Subcutaneous abdominal adipose tissue (tissue), 5 donors: ENCODE results near the gene CDC40.
"Not testable (repeated sequence)": the region's sequence is repeated elsewhere in the genome, so short reads cannot be mapped to it uniquely, and the experiment has no call there.

Source experiments
- H3K27ac ChIP-seq: one replicate; pipeline ENCODE4 v1.7.0; 2013; ENCODE audit warnings: low read depth, mild to moderate bottlenecking, inconsistent platforms, low read length, moderate library complexity
- H3K27me3 ChIP-seq, 5 donors: one replicate each; pipeline ENCODE4 v1.7.0; 2013; ENCODE audit warnings: low read length in 5 of 5, inconsistent platforms in 1 of 5; ENCODE audit not compliant: control insufficient read depth in 5 of 5, insufficient read depth in 4 of 5
- H3K36me3 ChIP-seq, 5 donors: one replicate each; pipeline ENCODE4 v1.7.0; 2013; ENCODE audit warnings: low read length in 5 of 5; ENCODE audit not compliant: control insufficient read depth in 5 of 5, insufficient read depth in 5 of 5
- H3K4me1 ChIP-seq, 5 donors: one replicate each; pipeline ENCODE4 v1.7.0; 2013; ENCODE audit warnings: low read length in 5 of 5, mild to moderate bottlenecking in 3 of 5, moderate library complexity in 1 of 5; ENCODE audit not compliant: control insufficient read depth in 5 of 5, insufficient read depth in 5 of 5
- H3K4me3 ChIP-seq, 5 donors: one replicate each; pipeline ENCODE4 v1.7.0; 2013; ENCODE audit warnings: low read length in 5 of 5, low read depth in 1 of 5
- H3K9ac ChIP-seq, 5 donors: one replicate each; pipeline ENCODE4 v1.7.0; 2013; ENCODE audit warnings: low read length in 5 of 5, mild to moderate bottlenecking in 4 of 5, moderate library complexity in 3 of 5
- H3K9me3 ChIP-seq, 5 donors: one replicate each; pipeline ENCODE4 v1.7.0; 2013; ENCODE audit warnings: low read length in 5 of 5; ENCODE audit not compliant: control insufficient read depth in 5 of 5
- donor health status: healthy.
- donor health status: healthy.
- donor health status: healthy.
- donor health status: healthy.
- donor health status: healthy.

The CDC40 gene

DNA sequence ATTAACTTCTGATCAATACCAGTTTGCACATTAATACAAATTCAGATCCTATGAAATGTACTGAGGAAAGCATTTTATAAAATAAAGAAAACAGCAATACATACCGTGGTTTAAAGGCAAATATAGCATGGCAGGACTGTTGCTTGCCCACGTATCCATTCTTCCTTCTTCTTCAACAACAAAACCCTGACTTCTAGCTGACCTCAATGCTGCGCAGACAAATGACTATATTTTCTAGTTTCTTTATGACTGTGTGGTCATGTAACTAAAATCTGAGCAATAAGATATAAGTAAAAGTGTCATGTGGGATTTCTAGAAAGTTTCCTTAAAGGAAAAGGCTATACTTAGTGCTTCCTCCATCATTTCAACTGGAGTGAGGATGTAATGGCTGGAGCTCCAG lies 85.0 kb downstream of the CDC40 start:
- H3K27ac ChIP-seq: no peak overlapping the region
- no peak overlapping the region for H3K9ac ChIP-seq
- H3K9me3 ChIP-seq: no peaks in the 10 kb centered on the region
- no peaks in the 10 kb centered on the region for H3K36me3 ChIP-seq
- H3K4me3 ChIP-seq: no peak overlapping the region
- no peaks in the 10 kb centered on the region for H3K4me1 ChIP-seq
- H3K27me3 ChIP-seq: no peaks in the 10 kb centered on the region

DNA sequence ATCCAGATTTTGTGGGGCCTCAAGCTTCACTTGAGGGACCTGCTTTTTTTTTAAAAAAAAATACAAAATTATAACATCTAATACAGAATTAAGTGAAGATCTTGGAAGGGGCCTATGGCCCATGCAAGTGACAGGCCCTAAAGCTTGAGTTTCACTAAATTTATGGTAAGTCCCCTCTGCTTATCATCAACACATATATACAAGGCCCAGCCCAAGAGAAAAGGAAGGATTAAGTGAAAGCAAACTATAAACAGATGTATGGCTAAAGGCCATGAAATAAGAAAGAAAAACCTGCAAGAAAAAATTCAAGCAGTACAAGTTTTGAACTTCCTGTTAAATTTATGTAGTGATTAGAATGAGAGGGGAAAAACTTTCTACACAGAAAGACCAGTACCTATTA lies 86.8 kb downstream of the CDC40 start:
- Histone ChIP-seq H3K27ac (no peak overlapping the region), H3K9me3 (no peaks in the 10 kb centered on the region), H3K9ac (no peak overlapping the region), H3K36me3 (no peaks in the 10 kb centered on the region), H3K27me3 (no peaks in the 10 kb centered on the region), H3K4me1 (no peaks in the 10 kb centered on the region), H3K4me3 (no peak overlapping the region)

DNA sequence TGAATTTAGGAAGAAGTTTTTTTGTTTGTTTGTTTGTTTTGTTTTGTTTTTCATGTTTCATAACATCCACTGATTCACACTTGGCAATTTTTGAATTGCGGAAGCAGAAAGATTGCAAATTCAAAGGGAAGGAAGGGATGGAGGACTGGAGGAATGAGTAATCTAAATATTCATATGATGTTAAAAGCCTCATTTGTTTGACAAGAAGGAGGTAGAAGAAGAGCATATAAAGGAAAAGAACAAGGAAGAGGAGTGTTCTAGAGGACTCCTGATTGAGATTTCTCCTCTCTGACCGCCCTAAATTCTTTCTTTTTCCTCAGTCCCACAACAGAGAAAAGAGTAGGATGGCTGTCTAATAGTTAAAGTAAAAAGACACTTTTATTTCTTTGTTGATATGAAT lies 89.4 kb downstream of the CDC40 start:
- Histone ChIP-seq H3K4me1 (no peaks in the 10 kb centered on the region), H3K9ac (no peak overlapping the region), H3K36me3 (no peaks in the 10 kb centered on the region), H3K27me3 (no peaks in the 10 kb centered on the region), H3K27ac (no peak overlapping the region), H3K9me3 (no peaks in the 10 kb centered on the region), H3K4me3 (no peak overlapping the region)

DNA sequence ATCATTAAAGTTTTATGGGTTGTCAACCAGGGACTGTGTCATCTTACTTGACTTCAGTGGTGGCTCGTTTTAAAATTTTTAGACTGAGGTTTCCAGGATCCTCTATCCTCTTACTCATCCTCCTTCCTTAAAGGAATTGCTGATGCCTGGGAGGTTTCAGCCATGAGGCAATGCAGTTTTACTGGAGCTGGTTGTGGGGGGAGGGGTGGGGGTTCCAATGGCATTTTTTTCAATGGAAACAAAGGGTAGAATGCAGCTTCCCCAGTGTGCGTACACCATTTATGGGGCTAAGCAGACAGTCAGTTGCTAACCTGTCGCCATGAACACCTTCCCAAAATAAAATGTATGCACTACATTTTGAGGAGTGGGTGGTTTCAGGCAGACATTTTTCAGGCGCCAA lies 89.9 kb downstream of the CDC40 start:
- no peaks in the 10 kb centered on the region for H3K27me3 ChIP-seq
- H3K27ac ChIP-seq: no peak overlapping the region
- H3K4me3 ChIP-seq: no peak overlapping the region
- H3K9ac ChIP-seq: no peak overlapping the region
- no peaks in the 10 kb centered on the region for H3K9me3 ChIP-seq
- no peaks in the 10 kb centered on the region for H3K36me3 ChIP-seq
- H3K4me1 ChIP-seq: no peaks in the 10 kb centered on the region

DNA sequence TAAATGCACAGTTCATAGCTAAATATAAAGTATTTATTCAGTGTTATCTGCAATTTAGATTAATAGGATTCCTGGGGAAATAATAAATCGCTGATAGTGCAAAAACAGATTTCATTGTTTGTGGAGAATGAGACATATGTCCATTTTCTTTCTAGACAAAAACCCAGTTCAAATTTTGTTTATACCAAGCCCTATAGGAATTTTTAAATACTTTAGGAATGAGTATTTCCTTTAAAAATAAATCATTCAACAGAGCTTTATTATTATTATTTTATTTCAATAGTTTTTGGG lies 91.5 kb downstream of the CDC40 start:
- Histone ChIP-seq H3K4me1 (no peaks in the 10 kb centered on the region), H3K9me3 (no peaks in the 10 kb centered on the region), H3K27ac (no peak overlapping the region), H3K27me3 (no peaks in the 10 kb centered on the region), H3K9ac (no peak overlapping the region), H3K36me3 (no peaks in the 10 kb centered on the region), H3K4me3 (no peak overlapping the region)

DNA sequence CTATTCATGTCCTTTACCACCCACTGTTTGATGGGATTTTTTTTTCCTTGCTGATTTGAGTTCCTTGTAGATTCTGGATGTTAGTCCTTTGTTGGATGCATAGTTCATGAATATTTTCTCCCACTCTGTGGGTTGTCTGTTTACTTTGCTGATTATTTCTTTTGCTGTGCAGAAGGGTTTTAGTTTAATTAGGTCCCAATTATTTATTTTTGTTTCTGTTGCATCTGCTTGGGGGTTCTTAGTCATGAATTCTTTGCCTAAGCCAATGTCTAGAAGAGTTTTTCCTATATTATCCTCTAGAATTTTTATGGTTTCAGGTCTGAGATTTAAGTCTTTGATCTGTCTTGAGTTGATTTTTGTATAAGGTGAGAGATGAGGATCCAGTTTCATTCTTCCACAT lies 92.6 kb downstream of the CDC40 start:
- not testable (repeated sequence) for H3K4me1 ChIP-seq, H3K27me3 ChIP-seq, H3K9ac ChIP-seq, H3K27ac ChIP-seq, H3K4me3 ChIP-seq, H3K9me3 ChIP-seq, H3K36me3 ChIP-seq

DNA sequence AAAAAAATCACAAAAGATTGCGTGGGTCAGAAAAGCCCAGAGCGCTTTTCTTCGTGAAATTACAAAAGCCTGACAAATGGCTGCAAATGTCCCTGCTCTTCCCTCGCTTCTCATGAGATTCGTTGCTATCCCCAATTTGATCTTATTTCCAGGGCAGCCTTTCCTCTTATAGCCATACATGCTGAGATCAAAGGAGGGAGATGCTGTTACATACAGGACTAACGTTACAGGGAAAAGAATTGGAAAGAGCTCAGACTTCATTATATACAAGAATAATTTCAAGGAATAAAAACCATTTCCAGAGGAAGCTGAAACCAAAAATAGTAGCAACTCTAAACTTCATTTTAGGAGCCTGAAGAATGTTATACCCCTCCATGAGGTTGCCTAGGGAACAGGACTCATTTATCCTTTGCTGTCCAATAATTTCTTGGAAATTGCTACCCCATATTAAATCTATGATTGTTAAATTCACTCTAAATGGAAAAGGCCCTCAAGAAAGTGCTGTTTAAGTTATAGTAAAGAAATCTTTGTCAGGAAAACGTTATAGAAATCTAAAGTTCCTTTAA lies 97.0 kb downstream of the CDC40 start:
- Histone ChIP-seq H3K36me3 (no peaks in the 10 kb centered on the region), H3K9ac (no peak overlapping the region), H3K4me1 (no peaks in the 10 kb centered on the region), H3K27me3 (no peaks in the 10 kb centered on the region), H3K9me3 (peaks cover 0 to 5% (median 3%) of the 10 kb centered on the region in 5 donors), H3K4me3 (no peak overlapping the region), H3K27ac (no peak overlapping the region)
